GM21619 (cell line): ENCODE measurements around the gene LAMA5.

ENCODE experiments used
- ATAC-seq: cut with Tn5 transposase; IDR thresholded peaks from one replicate; pipeline ENCODE4 v1.9.1; 2021; ENCODE audit not compliant: unreplicated experiment

Gene LAMA5

GRCh38 chr20:62350098-62350628, 16.9 kb downstream of the LAMA5 start:
- no peak for ATAC-seq

- no peak for ATAC-seq
These were observed 17.5 kb downstream of the LAMA5 start for GRCh38 chr20:62349556-62350097.

GRCh38 chr20:62348604-62349003, 18.5 kb downstream of the LAMA5 start:
- no peak for ATAC-seq

GRCh38 chr20:62347445-62347844, 19.7 kb downstream of the LAMA5 start:
- ATAC-seq, result no peak

GRCh38 chr20:62347151-62347404, 20.0 kb downstream of the LAMA5 start:
- ATAC-seq, result no peak

- no peak for ATAC-seq
These were observed 20.5 kb downstream of the LAMA5 start for GRCh38 chr20:62346398-62347150.

- no peak for ATAC-seq
These were observed 21.3 kb downstream of the LAMA5 start for GRCh38 chr20:62345681-62346370.

- ATAC-seq, result no peak
These were observed 22.3 kb downstream of the LAMA5 start for GRCh38 chr20:62344782-62345181.

GRCh38 chr20:62344092-62344491, 23.0 kb downstream of the LAMA5 start:
- no peak for ATAC-seq

- no peak for ATAC-seq
These were observed 24.2 kb downstream of the LAMA5 start for GRCh38 chr20:62342910-62343309.

- peak; percentile 73 for ATAC-seq
These were observed 27.5 kb downstream of the LAMA5 start for GRCh38 chr20:62339647-62340062.

- no peak for ATAC-seq
These were observed 28.9 kb downstream of the LAMA5 start for GRCh38 chr20:62338294-62338620.

- no peak for ATAC-seq
These were observed 29.4 kb downstream of the LAMA5 start for GRCh38 chr20:62337558-62338293.

GRCh38 chr20:62336775-62337557, 30.1 kb downstream of the LAMA5 start:
- no peak for ATAC-seq

GRCh38 chr20:62336329-62336728, 30.8 kb downstream of the LAMA5 start:
- no peak for ATAC-seq

GRCh38 chr20:62335532-62335931, 31.6 kb downstream of the LAMA5 start:
- no peak for ATAC-seq

- ATAC-seq, result no peak
These were observed 32.2 kb downstream of the LAMA5 start for GRCh38 chr20:62334881-62335280.

GRCh38 chr20:62333820-62334595, 33.1 kb downstream of the LAMA5 start:
- no peak for ATAC-seq

- no peak for ATAC-seq
These were observed 33.9 kb downstream of the LAMA5 start for GRCh38 chr20:62332989-62333819.
